ENCODE results near the gene SH3TC1.

Gene SH3TC1

GRCh38 chr4:8290701-8290970 is 91.5 kb downstream of the SH3TC1 start:
- H3K9ac ChIP-seq, result no peak overlapping the region
- no peak overlapping the region for H3K4me2 ChIP-seq (ENCODE audit: low read length)
- TF ChIP-seq CTCF (IDR thresholded peaks at IDR 0.05), result no peak
- no peaks in the 10 kb centered on the region for H3K36me3 ChIP-seq (ENCODE audit: control insufficient read depth, insufficient read depth, low read length)
- H2AFZ ChIP-seq, result no peak overlapping the region
- H3K27ac ChIP-seq, result no peak overlapping the region
- H3K4me1 ChIP-seq, result no peaks in the 10 kb centered on the region
- no peaks in the 10 kb centered on the region for H3K27me3 ChIP-seq (ENCODE audit: control insufficient read depth, insufficient read depth, low read length)
- H3K79me2 ChIP-seq, result no peaks in the 10 kb centered on the region
- no peaks in the 10 kb centered on the region for H3K9me3 ChIP-seq (ENCODE audit: control insufficient read depth, low read length)
- no peak overlapping the region for H3K4me3 ChIP-seq (ENCODE audit: low read depth, low read length)
